Upper lobe of left lung (tissue), 4 donors: ENCODE measurements around the gene POFUT2.

Source experiments
- EP300 ChIP-seq, 4 donors: sonication (generic); formaldehyde crosslinking; IDR thresholded peaks; one replicate each; pipeline ENCODE4 v1.5.1; 2017; ENCODE audit warnings: antibody characterized with exemption in 4 of 4, control low read depth in 2 of 4
- POLR2A ChIP-seq, 4 donors: fragments of 450-650 bp; IDR thresholded peaks; one replicate each; pipeline ENCODE4 v1.5.1; 2016 to 2017; ENCODE audit warnings: antibody characterized with exemption in 4 of 4, mild to moderate bottlenecking in 2 of 4
- POLR2AphosphoS5 ChIP-seq, 2 donors: sonication (generic); formaldehyde crosslinking; IDR thresholded peaks; one replicate each; pipeline ENCODE4 v1.5.1; 2017; ENCODE audit warnings: antibody characterized with exemption in 2 of 2
- TF ChIP-seq, protein P1 (sequence below), 6 experiments: fragments of 450-650 bp in 4 of 6; fragments of 200-600 bp in 2 of 6; sonication (generic) in 2 of 6; IDR thresholded peaks; one replicate each; pipeline ENCODE4 v1.5.1; 2016 to 2019; ENCODE audit warnings: antibody characterized with exemption in 6 of 6

DNA sequence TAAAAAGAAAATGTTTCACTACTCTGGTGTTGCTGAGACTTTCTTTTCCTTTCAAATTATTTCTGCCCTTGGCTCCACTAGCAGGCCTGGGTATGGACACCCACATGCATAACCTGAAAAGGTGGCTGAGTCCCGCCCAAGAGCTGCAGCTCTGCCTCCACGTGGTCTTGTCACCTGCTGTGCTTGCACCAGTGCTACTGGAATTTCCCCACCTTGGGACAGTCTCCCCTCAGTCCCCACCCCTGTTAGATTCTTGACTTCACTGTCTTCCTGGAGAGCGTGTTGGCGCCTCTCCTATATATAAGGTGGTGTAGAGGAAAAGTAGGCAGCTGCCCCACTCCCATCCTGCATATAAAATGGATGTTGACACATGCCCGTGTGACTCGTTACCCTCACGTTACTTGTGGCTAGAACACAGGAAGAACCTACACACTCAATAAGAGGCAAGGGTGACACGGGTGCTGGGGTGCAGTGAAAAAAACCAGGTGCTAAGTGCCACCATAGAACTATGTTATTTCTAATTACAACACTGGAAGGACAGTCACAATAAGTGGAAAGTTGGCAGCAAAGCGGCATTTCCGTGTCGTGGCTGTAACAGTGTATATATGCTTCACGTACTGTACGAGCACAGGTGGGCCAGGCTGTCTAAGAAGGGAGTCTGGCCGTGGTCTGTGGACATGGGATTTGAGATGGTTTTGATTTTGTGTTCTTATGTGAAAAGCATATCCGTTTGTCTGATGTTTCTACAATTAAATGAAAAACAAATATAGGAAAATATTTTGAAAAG lies 61.0 kb downstream of the POFUT2 start:
- TF ChIP-seq, protein P1, sequence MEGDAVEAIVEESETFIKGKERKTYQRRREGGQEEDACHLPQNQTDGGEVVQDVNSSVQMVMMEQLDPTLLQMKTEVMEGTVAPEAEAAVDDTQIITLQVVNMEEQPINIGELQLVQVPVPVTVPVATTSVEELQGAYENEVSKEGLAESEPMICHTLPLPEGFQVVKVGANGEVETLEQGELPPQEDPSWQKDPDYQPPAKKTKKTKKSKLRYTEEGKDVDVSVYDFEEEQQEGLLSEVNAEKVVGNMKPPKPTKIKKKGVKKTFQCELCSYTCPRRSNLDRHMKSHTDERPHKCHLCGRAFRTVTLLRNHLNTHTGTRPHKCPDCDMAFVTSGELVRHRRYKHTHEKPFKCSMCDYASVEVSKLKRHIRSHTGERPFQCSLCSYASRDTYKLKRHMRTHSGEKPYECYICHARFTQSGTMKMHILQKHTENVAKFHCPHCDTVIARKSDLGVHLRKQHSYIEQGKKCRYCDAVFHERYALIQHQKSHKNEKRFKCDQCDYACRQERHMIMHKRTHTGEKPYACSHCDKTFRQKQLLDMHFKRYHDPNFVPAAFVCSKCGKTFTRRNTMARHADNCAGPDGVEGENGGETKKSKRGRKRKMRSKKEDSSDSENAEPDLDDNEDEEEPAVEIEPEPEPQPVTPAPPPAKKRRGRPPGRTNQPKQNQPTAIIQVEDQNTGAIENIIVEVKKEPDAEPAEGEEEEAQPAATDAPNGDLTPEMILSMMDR (IDR thresholded peaks at IDR 0.05) = no peak
- TF ChIP-seq POLR2A (IDR thresholded peaks at IDR 0.05) (no peak), EP300 (IDR thresholded peaks at IDR 0.05) (no peak), POLR2AphosphoS5 (IDR thresholded peaks at IDR 0.05) (no peak)
